Endothelial cell of hepatic sinusoid (primary cell): ENCODE measurements around the gene DPY19L2.
"Not testable (repeated sequence)": the region's sequence is repeated elsewhere in the genome, so short reads cannot be mapped to it uniquely, and the experiment has no call there.

ENCODE experiments used
- in situ Hi-C: cut with HindIII; loops from 2 replicates; pipeline ENCODE4 v1.10.0; 2017; ENCODE audit warnings: low sequenced_read_pairs

The DPY19L2 gene

DNA sequence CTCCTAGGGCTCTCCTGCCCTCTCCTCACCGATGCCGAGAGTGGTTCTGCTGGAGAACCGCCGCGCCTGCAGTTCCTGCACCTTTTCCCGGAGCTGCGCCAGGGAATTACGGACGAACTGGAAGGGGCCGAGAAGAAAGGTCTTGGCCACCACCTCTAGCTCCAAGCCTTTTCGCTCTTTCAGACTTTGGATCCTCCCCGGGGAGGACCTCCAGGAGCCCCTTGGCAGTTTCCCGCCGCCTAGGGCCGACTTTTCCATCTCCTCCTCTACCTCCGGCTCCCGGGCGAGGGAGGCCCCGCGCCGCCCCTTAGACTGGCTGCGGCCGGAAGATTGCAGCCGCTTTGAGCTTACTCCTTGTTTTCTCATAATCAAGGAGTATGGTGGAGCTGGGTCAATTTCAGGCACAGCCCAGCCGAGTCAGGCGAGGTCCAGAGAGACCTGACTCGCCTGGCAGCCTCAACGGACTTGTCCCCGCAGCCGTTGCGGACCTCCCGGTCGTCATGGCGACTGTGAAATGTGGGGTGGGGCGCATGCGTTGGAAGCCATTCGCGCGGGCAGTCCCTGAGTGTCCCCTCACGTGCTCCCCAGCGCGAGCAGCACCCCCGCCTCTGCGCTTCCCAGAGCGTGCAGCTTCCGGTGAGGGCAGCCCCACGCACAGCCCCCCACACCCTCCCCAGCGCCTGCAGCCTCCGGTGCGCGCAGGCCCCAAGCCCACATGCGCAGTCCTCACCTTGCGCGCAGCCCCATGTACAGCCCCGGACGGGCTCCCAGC, at the start of gene DPY19L2:
Gene DPY19L2, minus strand, starts transcription at position 466 of the 772 bp plus-strand sequence. Its CDS starts 100 bp downstream, at position 366.
- in situ Hi-C loops: no loop called here

DNA sequence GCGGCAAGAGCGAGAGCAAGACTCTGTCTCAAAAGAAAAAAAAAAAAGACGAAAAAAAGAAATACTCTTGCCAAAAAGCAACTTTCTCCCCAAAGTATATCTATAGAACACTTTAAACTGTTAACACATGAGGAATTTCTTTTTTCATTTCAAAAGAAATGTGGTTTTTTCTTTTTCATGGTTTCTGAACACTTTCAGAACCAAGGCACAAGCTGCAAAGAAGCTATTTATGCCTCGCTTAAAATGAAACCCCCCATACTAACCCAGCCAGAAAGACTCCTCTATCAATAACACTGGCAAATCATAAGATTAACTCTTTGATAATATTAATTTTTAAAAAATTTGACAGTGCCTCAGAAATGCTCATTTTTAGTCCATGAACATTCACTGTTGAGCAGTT, 48.6 kb upstream of the DPY19L2 start:
- in situ Hi-C loops: not testable (repeated sequence)

DNA sequence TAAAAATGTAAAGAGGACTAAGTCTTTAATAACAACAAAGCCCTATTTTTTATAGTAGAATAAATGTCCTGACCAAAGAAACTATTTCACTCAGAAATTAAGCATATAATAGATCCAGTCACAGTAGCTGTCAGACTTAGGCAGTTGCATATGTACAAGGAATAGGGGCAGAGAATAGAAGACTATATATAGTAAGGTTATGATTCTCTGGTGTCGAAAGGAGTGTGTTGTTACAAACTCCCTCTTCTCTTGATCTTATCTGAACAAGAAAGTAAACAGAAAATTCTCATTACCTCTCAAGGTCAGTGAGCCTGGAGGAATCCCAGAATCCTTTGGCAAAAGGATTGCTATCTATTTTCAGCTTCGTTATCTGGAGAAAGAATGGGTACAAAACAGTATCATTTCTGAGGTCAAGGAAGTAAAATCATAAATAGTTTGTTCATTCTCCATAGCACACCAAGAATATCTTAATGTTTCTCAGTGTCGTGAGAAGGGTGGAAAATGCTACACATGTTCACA, 46.9 kb upstream of the DPY19L2 start:
- in situ Hi-C loops: not testable (repeated sequence)

- in situ Hi-C loops: not testable (repeated sequence)
Observed at GRCh38 chr12:63714409-63714808, 46.1 kb upstream of the DPY19L2 start.

DNA sequence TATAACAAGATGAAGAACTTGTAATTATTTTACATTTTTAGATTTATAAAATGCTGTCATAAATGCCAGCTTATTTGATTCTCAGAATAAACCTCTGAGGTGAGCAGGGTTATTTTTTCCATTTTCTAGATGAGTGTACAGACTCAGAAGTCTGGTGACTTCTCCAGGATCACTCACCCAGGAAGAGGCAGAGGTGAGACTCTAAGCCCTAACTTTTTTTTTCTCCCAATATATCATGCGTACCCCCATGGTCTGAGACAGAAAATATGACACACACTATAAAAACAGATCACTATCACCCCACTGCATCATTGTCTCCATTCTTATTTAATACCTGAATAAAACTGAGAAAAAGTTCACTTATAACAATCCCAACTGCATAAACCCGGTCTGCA, 45.4 kb upstream of the DPY19L2 start:
- in situ Hi-C loops: not testable (repeated sequence)

- in situ Hi-C loops: not testable (repeated sequence)
Observed at GRCh38 chr12:63712979-63713680, 44.8 kb upstream of the DPY19L2 start.

DNA sequence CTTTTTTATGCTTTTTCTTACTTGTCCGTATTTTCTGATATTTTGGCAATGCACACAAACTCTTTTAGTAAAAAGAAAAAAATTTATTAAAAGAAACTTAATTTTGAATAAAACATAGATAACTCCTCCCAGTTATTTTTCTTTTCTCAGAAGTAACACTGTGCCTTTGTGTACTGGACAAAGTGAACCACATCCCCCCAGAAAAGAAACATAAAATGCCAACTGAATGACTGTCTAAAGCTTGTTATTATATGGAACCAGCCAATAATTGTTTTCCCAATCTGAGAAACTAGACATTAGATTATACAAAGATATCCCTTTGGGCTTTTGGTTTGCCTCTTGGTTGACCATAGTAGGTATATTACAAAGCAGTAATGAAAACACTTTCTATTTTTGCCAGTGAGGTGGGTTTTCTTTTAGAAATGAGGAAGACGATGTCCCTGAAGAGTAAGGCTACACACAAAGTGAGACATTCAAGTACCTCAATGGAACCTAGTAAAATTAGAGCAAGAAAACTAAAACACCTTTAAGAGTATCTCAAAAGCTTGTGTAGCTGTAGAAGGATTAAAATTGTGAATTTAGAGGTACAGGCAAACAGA, 44.2 kb upstream of the DPY19L2 start:
- in situ Hi-C loops: not testable (repeated sequence)

GRCh38 chr12:63711339-63711738, 43.0 kb upstream of the DPY19L2 start:
- in situ Hi-C loops: not testable (repeated sequence)

DNA sequence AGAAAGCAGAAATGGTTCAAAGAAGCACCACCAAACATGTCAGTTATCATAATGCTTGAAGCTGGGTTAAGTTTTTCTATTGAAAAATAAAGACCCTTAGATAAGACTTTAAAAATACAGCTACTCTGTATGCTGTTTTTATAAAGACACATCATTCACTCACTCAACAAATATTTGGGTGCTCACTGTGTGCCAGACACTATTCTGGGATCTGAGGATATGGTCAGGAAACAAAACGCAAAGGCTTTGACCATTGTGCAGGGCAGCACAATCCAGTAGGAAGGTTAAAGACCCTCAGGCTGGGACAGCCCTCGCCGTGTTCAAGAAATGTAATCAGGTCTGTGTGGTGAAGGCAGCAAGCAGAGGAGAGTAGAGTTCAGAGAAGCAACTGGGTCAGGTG, 38.0 kb upstream of the DPY19L2 start:
- in situ Hi-C loops: no loop called here

DNA sequence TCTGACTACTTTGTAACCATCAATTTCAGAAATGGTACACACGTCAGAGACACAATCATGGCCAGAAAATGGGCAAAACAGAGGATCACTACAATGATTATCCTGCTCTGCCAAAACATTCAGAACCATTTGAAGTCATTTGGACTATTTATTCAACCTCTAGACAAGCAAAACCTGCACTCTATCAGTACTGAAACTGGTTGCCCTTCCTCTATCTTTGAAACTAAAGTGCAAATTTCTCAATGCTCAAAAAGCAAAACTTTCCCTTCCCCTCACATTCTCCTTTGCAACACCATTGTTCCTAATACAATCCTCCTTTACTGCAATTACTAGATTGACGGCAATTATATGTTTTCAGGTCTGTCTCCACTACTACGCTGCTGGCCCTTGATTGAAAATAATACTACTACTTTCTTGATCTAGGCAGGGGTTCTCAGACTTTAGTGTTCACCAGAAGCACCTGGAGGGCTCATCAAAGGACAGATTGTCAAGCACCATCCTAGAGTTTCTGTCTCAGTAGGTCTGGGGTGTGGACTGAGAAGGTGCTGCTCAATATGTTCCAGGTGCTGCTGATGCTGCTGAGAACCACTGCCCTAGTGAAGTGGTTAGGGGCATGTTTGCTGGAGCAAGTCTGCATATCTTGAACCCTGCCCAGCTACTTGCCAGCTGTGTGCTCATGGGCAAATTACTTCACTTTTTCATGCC, 31.5 kb upstream of the DPY19L2 start:
- in situ Hi-C loops: not testable (repeated sequence)

DNA sequence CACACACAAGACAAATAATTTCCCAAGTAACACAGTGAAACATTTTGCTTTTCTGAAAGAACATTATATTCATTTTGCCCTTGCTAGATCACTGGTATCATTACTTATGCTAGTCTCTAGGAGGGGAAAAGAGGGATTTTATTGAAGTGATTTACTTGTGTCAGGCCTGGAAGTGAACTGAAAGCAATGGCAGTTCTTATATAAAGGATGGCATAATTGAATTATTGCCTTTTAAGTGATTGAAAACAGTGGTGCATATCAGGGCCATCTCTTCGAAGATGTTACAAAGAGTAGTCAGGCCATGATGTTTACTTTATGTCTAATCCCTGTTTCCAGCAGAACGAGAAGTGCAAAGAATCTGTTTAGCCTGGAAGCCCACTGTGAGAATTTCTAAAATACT, 30.7 kb upstream of the DPY19L2 start:
- in situ Hi-C loops: not testable (repeated sequence)

DNA sequence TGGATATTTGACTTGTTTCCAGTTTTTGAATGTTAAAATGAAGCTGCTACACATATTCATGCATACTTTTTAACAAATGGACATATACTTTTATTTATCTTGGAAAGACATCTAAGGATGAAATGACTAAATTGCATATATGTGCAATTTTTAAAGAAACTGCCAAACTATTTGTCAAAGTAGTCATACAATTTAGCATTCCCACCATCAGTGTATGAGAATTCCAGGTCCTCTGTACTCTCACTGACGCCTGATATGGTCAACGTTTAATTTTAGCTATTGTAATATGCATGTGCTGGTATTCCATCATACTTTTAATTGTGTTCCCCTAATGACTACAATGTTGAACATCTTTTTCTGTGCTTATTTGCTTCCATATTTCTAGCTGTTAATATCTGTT, 22.5 kb upstream of the DPY19L2 start:
- in situ Hi-C loops: not testable (repeated sequence)

DNA sequence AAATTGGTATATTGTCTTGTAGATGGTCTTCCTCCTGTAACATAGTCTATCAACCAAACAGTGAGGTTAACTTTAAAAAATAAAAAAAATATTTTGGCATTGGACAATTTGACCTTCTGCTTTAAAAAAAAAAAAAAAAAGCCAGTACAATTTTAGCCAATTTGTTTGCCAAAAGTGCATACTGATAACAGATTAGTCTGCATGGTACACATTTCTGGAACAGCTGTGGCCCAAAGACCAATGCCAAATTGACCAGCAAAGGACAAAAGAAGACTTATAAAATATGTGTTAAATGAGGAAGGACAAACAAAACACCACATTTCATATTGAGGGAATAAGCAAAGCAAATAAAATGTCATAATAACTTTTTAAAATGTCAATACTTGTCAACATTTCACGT, 20.8 kb upstream of the DPY19L2 start:
- in situ Hi-C loops: not testable (repeated sequence)

GRCh38 chr12:63686623-63687022, 18.3 kb upstream of the DPY19L2 start:
- in situ Hi-C loops: not testable (repeated sequence)

DNA sequence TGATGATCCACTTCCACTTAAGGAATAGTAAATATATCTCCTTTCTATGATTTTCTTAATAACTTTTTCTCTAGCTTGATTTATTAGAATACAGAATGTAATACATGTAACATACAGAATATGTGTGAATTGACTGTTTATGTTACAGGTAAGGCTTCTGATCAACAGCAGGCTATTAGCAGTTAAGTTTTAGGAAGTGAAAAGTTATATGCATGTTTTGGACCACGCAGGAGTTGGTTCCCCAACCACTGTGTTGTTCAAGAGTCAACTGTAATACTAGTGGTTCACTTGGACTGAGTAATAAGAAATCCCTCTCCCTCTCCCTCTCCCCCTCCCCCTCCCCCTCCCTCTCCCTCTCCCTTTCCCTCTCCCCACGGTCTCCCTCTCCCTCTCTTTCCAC, 17.5 kb upstream of the DPY19L2 start:
- in situ Hi-C loops: not testable (repeated sequence)

DNA sequence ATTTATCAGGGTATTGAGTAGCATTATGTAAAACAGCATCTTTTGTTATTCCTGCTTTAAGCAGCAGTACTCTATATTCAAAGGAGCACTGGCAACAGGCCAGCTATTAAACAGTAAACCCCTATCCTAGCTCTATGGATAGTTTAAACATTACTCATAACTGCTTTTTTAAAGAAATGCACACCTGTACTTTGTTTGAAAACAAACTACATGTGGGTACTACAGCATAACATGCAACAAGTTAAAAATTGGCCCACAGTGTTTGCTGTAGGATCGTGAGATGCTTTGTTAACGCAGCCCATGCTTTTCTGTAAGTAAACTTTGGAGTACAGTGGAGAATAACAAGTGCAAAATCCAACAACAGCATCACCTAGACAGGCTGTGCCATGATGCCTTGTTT, 14.3 kb upstream of the DPY19L2 start:
- in situ Hi-C loops: not testable (repeated sequence)

- in situ Hi-C loops: not testable (repeated sequence)
Observed at GRCh38 chr12:63680758-63681157, 12.5 kb upstream of the DPY19L2 start.

GRCh38 chr12:63672550-63672949, 4.3 kb upstream of the DPY19L2 start:
- in situ Hi-C loops: not testable (repeated sequence)

- in situ Hi-C loops: not testable (repeated sequence)
Observed at GRCh38 chr12:63669936-63670335, 1.6 kb upstream of the DPY19L2 start.

DNA sequence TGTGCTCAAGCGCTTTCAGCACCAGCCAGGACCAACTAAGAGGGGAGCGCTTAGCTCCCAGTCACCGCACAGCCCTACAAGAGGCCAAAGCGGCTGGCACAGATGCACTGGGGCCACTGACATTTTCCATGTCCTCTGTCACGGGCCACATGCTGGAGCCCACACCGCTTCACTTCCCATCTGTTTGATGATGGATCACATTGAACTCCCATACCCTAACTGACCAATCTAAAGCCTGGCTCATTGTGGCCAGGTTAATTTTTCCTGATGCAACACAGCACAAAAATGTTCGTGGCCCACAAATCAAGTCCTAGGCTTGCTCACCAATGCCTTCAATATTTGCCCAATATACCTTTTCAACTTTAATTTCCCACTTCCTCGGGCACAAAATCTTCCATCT, 1.1 kb upstream of the DPY19L2 start:
- in situ Hi-C loops: not testable (repeated sequence)

- in situ Hi-C loops: not testable (repeated sequence)
Observed at GRCh38 chr12:63668800-63669365, 590 bp upstream of the DPY19L2 start.
